HepG2 (cell line): Measurements from ENCODE around the gene RNF222. TPM values are rescaled to one million over a fixed set of nuclear protein-coding genes. Genes with fewer than 3 reads are reported as not detected.

ENCODE experiments used
- ATAC-seq: fragments of 200-7000 bp; cut with Tn5 transposase; 3 replicates; pipeline ENCODE4 v1.9.1; 2020; ENCODE audit warnings: mild to moderate bottlenecking, moderate library complexity
- BruUV-seq: library from RNA; stranded (reverse); fragments of 400-500 nt; replicated peaks from 2 replicates; lab custom pipeline; 2021; lab: Mats Ljungman, UMichigan
- CTCF ChIA-PET: fragments of 300-600 bp; formaldehyde crosslinking; extraction: SDS; loops from one replicate; lab custom pipeline; 2021; ENCODE audit warnings: low total read pairs, inconsistent platforms, low intra/inter-chr PET ratio; lab: Yijun Ruan, JAX
- POLR2A ChIA-PET: fragments of 350-600 bp; sonication (Branson Sonifier 250); formaldehyde crosslinking; loops from one replicate; lab custom pipeline; 2020; ENCODE audit warnings: antibody characterized with exemption, inconsistent platforms; lab: Yijun Ruan, JAX
- DNase-seq: peaks from one replicate; pipeline ENCODE4 v3.0.0-alpha.2; 2015; ENCODE audit warnings: low spot score
- FAIRE-seq: peaks from 3 replicates; lab custom pipeline; 2011; peaks lifted over from hg19 to GRCh38; lab: Jason Lieb, UNC
- H2AFZ ChIP-seq: one replicate; pipeline ENCODE4 v1.6.1; 2011; ENCODE audit warnings: low read length, inconsistent platforms
- H3K27ac ChIP-seq: fragments of 300-600 bp; 3 replicates; pipeline ENCODE4 v1.8.0; 2011; ENCODE audit warnings: mixed run types, mild to moderate bottlenecking, mixed read lengths, low read length, inconsistent platforms; ENCODE audit not compliant: insufficient read depth; ENCODE audit errors: extremely low read length
- H3K27me3 ChIP-seq, 2 experiments: fragments of 200-600 bp in 1 of 2; 2 replicates in 1 of 2; 3 replicates in 1 of 2; pipeline versions ENCODE4 v1.6.0 to v1.8.0; 2011; ENCODE audit warnings: low read length in 2 of 2, mild to moderate bottlenecking in 2 of 2, moderate library complexity in 2 of 2, inconsistent platforms in 1 of 2; ENCODE audit not compliant: insufficient read depth in 2 of 2, control insufficient read depth in 1 of 2
- H3K36me3 ChIP-seq, 2 experiments: fragments of 200-600 bp in 1 of 2; replicated peaks in 1 of 2; 2 replicates in 1 of 2; 3 replicates in 1 of 2; pipeline versions ENCODE4 v1.5.1 to v1.8.0; 2011; ENCODE audit warnings: low read length in 2 of 2, inconsistent platforms in 1 of 2; ENCODE audit not compliant: insufficient read depth in 2 of 2, control insufficient read depth in 1 of 2
- H3K4me1 ChIP-seq: 2 replicates; pipeline ENCODE4 v1.5.1; 2012; ENCODE audit warnings: low read length, inconsistent platforms; ENCODE audit not compliant: insufficient read depth
- H3K4me2 ChIP-seq: 2 replicates; pipeline ENCODE4 v1.6.0; 2011; ENCODE audit warnings: low read depth, low read length, inconsistent platforms
- H3K4me3 ChIP-seq, 3 experiments: fragments of 200-600 bp in 1 of 3; sonication (generic), shearing (Covaris generic) in 1 of 3; replicated peaks in 1 of 3; 2 replicates each; pipeline ENCODE4 v1.5.1; 2011 to 2016; ENCODE audit warnings: low read length in 3 of 3, inconsistent platforms in 2 of 3, low read depth in 2 of 3, mild to moderate bottlenecking in 2 of 3, control low read depth in 1 of 3, mixed read lengths in 1 of 3; ENCODE audit not compliant: insufficient read depth in 1 of 3
- H3K79me2 ChIP-seq: one replicate; pipeline ENCODE4 v1.6.1; 2011; ENCODE audit warnings: low read length, inconsistent platforms; ENCODE audit not compliant: insufficient read depth
- H3K9ac ChIP-seq: 2 replicates; pipeline ENCODE4 v1.6.0; 2011; ENCODE audit warnings: mild to moderate bottlenecking, low read depth, low read length, inconsistent platforms; ENCODE audit not compliant: insufficient read depth
- H3K9me3 ChIP-seq: 2 replicates; pipeline ENCODE4 v1.5.1; 2012; ENCODE audit warnings: mild to moderate bottlenecking, low read length
- H4K20me1 ChIP-seq: 2 replicates; pipeline ENCODE4 v1.6.0; 2011; ENCODE audit warnings: inconsistent platforms, mild to moderate bottlenecking, low read length, moderate library complexity; ENCODE audit not compliant: insufficient read depth
- CHD4 ChIP-seq: fragments of 200-600 bp; sonication (generic); IDR thresholded peaks from 2 replicates; pipeline ENCODE4 v1.7.0; 2017; ENCODE audit warnings: mild to moderate bottlenecking, low read length, borderline replicate concordance
- MED13 ChIP-seq: sonication (generic); formaldehyde crosslinking; IDR thresholded peaks from 2 replicates; pipeline ENCODE4 v1.5.0; 2020; ENCODE audit warnings: missing genetic modification reagents
- NBN ChIP-seq: fragments of 450-650 bp; conservative IDR thresholded peaks from 2 replicates; pipeline ENCODE4 v1.6.1; 2017
- PITX1 ChIP-seq: sonication (generic); formaldehyde crosslinking; IDR thresholded peaks from 2 replicates; pipeline ENCODE4 v1.5.1; 2020; ENCODE audit warnings: mild to moderate bottlenecking, missing genetic modification reagents
- SP2 ChIP-seq: sonication (generic); formaldehyde crosslinking; IDR thresholded peaks from 2 replicates; pipeline ENCODE4 v1.5.1; 2020; ENCODE audit warnings: mild to moderate bottlenecking, missing genetic modification reagents
- XBP1 ChIP-seq: sonication (generic); formaldehyde crosslinking; IDR thresholded peaks from 2 replicates; pipeline ENCODE4 v1.5.0; 2020; ENCODE audit warnings: missing genetic modification reagents
- ZIK1 ChIP-seq: sonication (generic); formaldehyde crosslinking; IDR thresholded peaks from 2 replicates; pipeline ENCODE4 v1.5.0; 2020; ENCODE audit warnings: mild to moderate bottlenecking, low read depth, missing genetic modification reagents, borderline replicate concordance
- ZNF121 ChIP-seq: sonication (generic); formaldehyde crosslinking; IDR thresholded peaks from 2 replicates; pipeline ENCODE4 v1.5.0; 2020; ENCODE audit warnings: mild to moderate bottlenecking, missing genetic modification reagents
- ZNF468 ChIP-seq: sonication (generic); formaldehyde crosslinking; IDR thresholded peaks from 2 replicates; pipeline ENCODE4 v1.8.0; 2022; ENCODE audit warnings: mild to moderate bottlenecking, moderate library complexity, missing genetic modification reagents
- WGBS: methylation state at CpG from one replicate; pipeline ENCODE4 v1.1.6; 2017; ENCODE audit warnings: low lambda C conversion rate; 5-methylcytosine and 5-hydroxymethylcytosine counted together
- in situ Hi-C: cut with HindIII; loops from 2 replicates; pipeline ENCODE4 v1.10.0; 2017; ENCODE audit warnings: low pct_unique_long_range_greater_than_20kb; ENCODE audit not compliant: extremely low pct_ligation_motif_present
- intact Hi-C: fragments of 100-400 bp; cut with micrococcal nuclease; formaldehyde crosslinking; loops from one replicate; pipeline ENCODE4 v1.10.0; 2022; ENCODE audit not compliant: unreplicated experiment
- polyA plus RNA-seq, 8 experiments: library from polyadenylated mRNA; depleted of rRNA in 3 of 8; stranded (reverse) in 7 of 8; unstranded in 1 of 8; fragments of >200 nt; fragmentation: Illumina TruSeq in 4 of 8; extraction: Trizol in 4 of 8; gene quantifications; 2 replicates each; pipeline versions ENCODE4 v1.2.1 to v1.2.3, GENCODE V29; 2011 to 2016; ENCODE audit warnings: low read depth in 4 of 8, missing spikeins in 1 of 8, mixed read lengths in 1 of 8; ENCODE audit not compliant: insufficient read depth in 1 of 8
- total RNA-seq, 5 experiments: library from RNA; depleted of rRNA; stranded (reverse); fragments of >200 nt; fragmentation: Illumina TruSeq; extraction: Trizol; gene quantifications; 2 replicates each; pipeline ENCODE4 v1.2.3, GENCODE V29; 2016; ENCODE audit warnings: low read depth in 1 of 5
- TF ChIP-seq, protein P1 (sequence below): sonication (generic); formaldehyde crosslinking; IDR thresholded peaks from one replicate; pipeline ENCODE4 v1.5.1; 2020; ENCODE audit warnings: mild to moderate bottlenecking, missing genetic modification reagents; ENCODE audit errors: not compliant biosample characterization
- TF ChIP-seq, protein P2 (sequence below): sonication (generic); formaldehyde crosslinking; IDR thresholded peaks from 2 replicates; pipeline ENCODE4 v1.4.0; 2020; ENCODE audit warnings: mild to moderate bottlenecking, missing genetic modification reagents
- TF ChIP-seq, protein P3 (sequence below): sonication (generic); formaldehyde crosslinking; IDR thresholded peaks from 2 replicates; pipeline ENCODE4 v1.9.0; 2021; ENCODE audit warnings: missing genetic modification reagents, borderline replicate concordance

Gene RNF222
- total and polyA plus RNA-seq, 2 of the 13 experiments (the other 11 are each of a cell fraction or from before 2014, with no cell fraction given): not detected

DNA sequence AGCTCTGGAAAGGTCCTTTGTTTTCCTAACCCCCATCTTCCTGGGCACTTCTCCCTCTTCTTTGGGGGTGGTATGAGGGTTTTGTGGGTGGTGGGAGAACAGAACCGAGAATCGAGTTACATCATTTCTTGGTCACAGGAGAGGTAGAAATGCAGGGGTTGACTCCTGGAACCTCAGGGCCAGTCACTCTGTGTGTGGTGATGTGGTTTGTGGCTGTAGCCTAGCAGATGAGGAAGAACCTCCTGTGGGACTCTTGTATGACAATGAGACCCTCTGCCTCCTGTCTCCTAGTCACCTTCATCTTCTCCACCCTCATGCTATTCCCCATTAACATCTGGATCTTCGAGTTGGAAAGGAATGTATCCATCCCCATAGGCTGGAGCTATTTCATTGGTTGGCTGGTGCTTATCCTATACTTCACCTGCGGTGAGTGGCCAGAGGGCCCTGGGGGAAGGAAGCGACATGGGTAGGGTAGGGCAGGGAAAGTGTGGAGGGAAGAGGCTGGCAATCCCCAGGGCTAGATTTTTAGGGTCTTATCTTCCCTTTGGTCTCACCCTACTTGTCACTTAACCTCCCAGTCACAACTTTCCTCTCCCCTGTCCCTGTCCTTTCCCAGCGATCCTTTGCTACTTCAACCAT is 52.5 kb downstream of the RNF222 start:
- no peaks in the 10 kb centered on the region for H3K79me2 ChIP-seq
- POLR2A ChIA-PET: no interaction called here
- ATAC-seq: peak; percentile 43; the same call in 1 of the 3 replicates
- H4K20me1 ChIP-seq: no peaks in the 10 kb centered on the region
- H3K4me1 ChIP-seq: no peaks in the 10 kb centered on the region
- intact Hi-C loops: no loop called here
- H3K27me3 ChIP-seq: peaks cover 0 to 19% of the 10 kb centered on the region in 2 experiments; a peak in 3 of 5 replicates
- no peaks in the 10 kb centered on the region for H3K9me3 ChIP-seq
- FAIRE-seq: no peak
- no peak overlapping the region for H3K4me3 ChIP-seq
- H3K27ac ChIP-seq: no peak overlapping the region
- in situ Hi-C loops: no loop called here
- H3K36me3 ChIP-seq: no peaks in the 10 kb centered on the region
- TF ChIP-seq MED13 (CRISPR knock-in tag) (no peak), ZNF121 (no peak), ZNF468 (CRISPR knock-in tag) (no peak), PITX1 (CRISPR knock-in tag) (no peak), XBP1 (CRISPR knock-in tag) (no peak), SP2 (CRISPR knock-in tag) (no peak), CHD4 (no peak), NBN (no peak), ZIK1 (CRISPR knock-in tag) (no peak)
- TF ChIP-seq, protein P1, sequence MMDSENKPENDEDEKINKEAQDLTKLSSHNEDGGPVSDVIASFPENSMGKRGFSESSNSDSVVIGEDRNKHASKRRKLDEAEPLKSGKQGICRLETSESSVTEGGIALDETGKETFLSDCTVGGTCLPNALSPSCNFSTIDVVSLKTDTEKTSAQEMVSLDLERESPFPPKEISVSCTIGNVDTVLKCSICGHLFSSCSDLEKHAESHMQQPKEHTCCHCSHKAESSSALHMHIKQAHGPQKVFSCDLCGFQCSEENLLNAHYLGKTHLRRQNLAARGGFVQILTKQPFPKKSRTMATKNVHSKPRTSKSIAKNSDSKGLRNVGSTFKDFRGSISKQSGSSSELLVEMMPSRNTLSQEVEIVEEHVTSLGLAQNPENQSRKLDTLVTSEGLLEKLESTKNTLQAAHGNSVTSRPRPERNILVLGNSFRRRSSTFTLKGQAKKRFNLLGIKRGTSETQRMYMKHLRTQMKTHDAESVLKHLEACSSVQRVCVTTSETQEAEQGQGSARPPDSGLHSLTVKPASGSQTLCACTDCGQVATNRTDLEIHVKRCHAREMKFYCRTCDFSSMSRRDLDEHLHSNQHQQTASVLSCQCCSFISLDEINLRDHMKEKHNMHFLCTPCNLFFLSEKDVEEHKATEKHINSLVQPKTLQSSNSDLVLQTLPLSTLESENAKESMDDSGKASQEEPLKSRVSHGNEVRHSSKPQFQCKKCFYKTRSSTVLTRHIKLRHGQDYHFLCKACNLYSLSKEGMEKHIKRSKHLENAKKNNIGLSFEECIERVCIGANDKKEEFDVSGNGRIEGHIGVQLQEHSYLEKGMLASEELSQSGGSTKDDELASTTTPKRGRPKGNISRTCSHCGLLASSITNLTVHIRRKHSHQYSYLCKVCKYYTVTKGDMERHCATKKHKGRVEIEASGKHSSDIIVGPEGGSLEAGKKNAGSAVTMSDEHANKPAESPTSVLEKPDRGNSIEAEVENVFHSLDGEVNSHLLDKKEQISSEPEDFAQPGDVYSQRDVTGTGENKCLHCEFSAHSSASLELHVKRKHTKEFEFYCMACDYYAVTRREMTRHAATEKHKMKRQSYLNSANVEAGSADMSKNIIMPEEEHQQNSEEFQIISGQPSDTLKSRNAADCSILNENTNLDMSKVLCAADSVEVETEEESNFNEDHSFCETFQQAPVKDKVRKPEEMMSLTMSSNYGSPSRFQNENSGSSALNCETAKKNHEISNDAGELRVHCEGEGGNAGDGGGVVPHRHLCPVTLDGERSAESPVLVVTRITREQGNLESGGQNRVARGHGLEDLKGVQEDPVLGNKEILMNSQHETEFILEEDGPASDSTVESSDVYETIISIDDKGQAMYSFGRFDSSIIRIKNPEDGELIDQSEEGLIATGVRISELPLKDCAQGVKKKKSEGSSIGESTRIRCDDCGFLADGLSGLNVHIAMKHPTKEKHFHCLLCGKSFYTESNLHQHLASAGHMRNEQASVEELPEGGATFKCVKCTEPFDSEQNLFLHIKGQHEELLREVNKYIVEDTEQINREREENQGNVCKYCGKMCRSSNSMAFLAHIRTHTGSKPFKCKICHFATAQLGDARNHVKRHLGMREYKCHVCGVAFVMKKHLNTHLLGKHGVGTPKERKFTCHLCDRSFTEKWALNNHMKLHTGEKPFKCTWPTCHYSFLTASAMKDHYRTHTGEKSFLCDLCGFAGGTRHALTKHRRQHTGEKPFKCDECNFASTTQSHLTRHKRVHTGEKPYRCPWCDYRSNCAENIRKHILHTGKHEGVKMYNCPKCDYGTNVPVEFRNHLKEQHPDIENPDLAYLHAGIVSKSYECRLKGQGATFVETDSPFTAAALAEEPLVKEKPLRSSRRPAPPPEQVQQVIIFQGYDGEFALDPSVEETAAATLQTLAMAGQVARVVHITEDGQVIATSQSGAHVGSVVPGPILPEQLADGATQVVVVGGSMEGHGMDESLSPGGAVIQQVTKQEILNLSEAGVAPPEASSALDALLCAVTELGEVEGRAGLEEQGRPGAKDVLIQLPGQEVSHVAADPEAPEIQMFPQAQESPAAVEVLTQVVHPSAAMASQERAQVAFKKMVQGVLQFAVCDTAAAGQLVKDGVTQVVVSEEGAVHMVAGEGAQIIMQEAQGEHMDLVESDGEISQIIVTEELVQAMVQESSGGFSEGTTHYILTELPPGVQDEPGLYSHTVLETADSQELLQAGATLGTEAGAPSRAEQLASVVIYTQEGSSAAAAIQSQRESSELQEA (CRISPR knock-in tag): no peak
- TF ChIP-seq, protein P2, sequence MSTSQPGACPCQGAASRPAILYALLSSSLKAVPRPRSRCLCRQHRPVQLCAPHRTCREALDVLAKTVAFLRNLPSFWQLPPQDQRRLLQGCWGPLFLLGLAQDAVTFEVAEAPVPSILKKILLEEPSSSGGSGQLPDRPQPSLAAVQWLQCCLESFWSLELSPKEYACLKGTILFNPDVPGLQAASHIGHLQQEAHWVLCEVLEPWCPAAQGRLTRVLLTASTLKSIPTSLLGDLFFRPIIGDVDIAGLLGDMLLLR (CRISPR knock-in tag): no peak
- TF ChIP-seq, protein P3, sequence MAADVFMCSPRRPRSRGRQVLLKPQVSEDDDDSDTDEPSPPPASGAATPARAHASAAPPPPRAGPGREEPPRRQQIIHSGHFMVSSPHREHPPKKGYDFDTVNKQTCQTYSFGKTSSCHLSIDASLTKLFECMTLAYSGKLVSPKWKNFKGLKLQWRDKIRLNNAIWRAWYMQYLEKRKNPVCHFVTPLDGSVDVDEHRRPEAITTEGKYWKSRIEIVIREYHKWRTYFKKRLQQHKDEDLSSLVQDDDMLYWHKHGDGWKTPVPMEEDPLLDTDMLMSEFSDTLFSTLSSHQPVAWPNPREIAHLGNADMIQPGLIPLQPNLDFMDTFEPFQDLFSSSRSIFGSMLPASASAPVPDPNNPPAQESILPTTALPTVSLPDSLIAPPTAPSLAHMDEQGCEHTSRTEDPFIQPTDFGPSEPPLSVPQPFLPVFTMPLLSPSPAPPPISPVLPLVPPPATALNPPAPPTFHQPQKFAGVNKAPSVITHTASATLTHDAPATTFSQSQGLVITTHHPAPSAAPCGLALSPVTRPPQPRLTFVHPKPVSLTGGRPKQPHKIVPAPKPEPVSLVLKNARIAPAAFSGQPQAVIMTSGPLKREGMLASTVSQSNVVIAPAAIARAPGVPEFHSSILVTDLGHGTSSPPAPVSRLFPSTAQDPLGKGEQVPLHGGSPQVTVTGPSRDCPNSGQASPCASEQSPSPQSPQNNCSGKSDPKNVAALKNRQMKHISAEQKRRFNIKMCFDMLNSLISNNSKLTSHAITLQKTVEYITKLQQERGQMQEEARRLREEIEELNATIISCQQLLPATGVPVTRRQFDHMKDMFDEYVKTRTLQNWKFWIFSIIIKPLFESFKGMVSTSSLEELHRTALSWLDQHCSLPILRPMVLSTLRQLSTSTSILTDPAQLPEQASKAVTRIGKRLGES (CRISPR knock-in tag): no peak
- TF ChIP-seq, all 625 proteins: peak for 0
- H3K9ac ChIP-seq: no peak overlapping the region
- no peak overlapping the region for H3K4me2 ChIP-seq
- DNase-seq: no peak
- CTCF ChIA-PET: no interaction called here
- BruUV-seq: no TSS peak
- no peak overlapping the region for H2AFZ ChIP-seq
- 6% methylated on average over 6 of the region's 6 CpGs for WGBS
